ENCODE data around the gene KANK2. TPM values are rescaled to one million over a fixed set of nuclear protein-coding genes. Genes with fewer than 3 reads are reported as not detected.
A peak's percentile ranks its signal among the peaks of the same experiment; 100 is the strongest.

Gene KANK2
- total RNA-seq, result 71.5 TPM
- polyA plus RNA-seq (ENCODE audit: insufficient read depth in 1 of 8, insufficient read length in 8 of 8, low replicate concordance in 1 of 8), result 100 to 1,000 TPM in 7 of 8 donors, 10 to 100 TPM in 1; 88.4 to 150 (median 117) TPM
- long read RNA-seq, donor 1, full-length matches to known transcripts, result 1 of 1 reads
- long read RNA-seq, donor 1, partial matches to known transcripts, result 0 of 1 reads
- long read RNA-seq, donor 1, other reads (novel, unspliced or antisense), result 0 of 1 reads
- long read RNA-seq, donor 2, partial matches to known transcripts, result 0 of 1 reads
- long read RNA-seq, donor 2, other reads (novel, unspliced or antisense), result 0 of 1 reads
- long read RNA-seq, donor 3, full-length matches to known transcripts, result 5 of 5 reads
- long read RNA-seq, donor 3, partial matches to known transcripts, result 0 of 5 reads
- long read RNA-seq, donor 3, other reads (novel, unspliced or antisense), result 0 of 5 reads
- long read RNA-seq, donor 4, partial matches to known transcripts, result 5 of 9 reads
- long read RNA-seq, donor 4, other reads (novel, unspliced or antisense), result 0 of 9 reads
- long read RNA-seq, donor 5, full-length matches to known transcripts, result 8 of 22 reads
- long read RNA-seq, donor 5, partial matches to known transcripts, result 14 of 22 reads
- long read RNA-seq, donor 5, other reads (novel, unspliced or antisense), result 0 of 22 reads
- long read RNA-seq, donor 6, transcript KANK2-206 (1 exons, 1,126 nt), result major isoform, 6 of 6 reads
- long read RNA-seq, donor 6, partial matches to known transcripts, result 0 of 6 reads
- long read RNA-seq, donor 6, other reads (novel, unspliced or antisense), result 0 of 6 reads
- long read RNA-seq, donor 7, full-length matches to known transcripts, result 6 of 6 reads
- long read RNA-seq, donor 7, partial matches to known transcripts, result 0 of 6 reads
- long read RNA-seq, donor 7, other reads (novel, unspliced or antisense), result 0 of 6 reads
- long read RNA-seq, donor 8, partial matches to known transcripts, result 0 of 1 reads
- long read RNA-seq, donor 8, other reads (novel, unspliced or antisense), result 0 of 1 reads
- long read RNA-seq, donor 9, partial matches to known transcripts, result 0 of 3 reads
- long read RNA-seq, donor 9, other reads (novel, unspliced or antisense), result 0 of 3 reads
- long read RNA-seq, donor 10, partial matches to known transcripts, result 0 of 4 reads
- long read RNA-seq, donor 10, other reads (novel, unspliced or antisense), result 0 of 4 reads
- long read RNA-seq, donor 11, partial matches to known transcripts, result 0 of 3 reads
- long read RNA-seq, donor 11, other reads (novel, unspliced or antisense), result 0 of 3 reads

DNA sequence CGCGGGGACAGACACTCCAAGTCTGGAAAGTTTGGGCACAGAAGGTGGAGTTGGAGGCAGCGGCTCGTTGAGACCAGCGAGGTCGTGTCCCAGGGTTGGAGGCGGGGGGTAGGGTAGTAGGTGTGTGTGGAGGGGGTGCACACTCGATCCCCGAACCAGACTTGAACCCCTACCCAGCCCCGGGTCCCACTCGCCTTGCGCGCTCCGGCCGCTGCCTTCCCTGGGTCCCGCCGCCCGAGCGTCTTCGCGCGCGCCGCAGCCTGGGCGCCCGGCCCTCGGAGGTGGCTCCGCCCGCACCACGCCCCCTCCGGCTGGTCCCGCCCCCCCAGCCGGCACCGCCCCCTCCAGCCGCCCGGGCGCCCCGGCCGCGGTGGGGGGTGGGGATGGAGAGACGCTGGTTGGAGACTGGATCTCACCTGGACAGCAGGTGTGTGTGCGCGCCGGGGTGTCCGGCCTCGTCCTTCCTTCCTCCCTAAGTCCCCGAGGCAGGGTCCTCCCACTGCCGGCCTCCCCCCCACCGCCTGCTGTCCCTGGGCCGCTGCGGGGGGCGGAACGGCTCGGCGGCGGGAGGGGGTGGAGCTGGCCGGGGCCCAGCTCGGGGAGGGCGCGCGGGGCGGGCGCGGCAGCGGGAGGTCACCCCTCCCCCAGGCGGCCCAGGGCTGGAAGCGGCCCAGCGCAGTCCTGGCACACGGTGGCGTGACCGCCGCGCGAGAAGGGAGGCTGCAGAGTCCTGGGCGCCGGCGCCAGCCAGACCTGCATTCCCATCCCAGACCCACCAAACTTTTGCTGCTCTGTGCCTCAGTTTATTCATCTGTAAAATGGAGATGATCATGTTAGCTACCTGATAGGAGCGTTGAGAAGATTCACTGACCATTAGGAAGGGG lies at the start of gene KANK2:
Gene KANK2 (minus strand): TSS at position 255 of the 884 bp plus-strand sequence. CDS start 3,034 bp downstream, outside the sequence.
- Histone ChIP-seq H3K9me3 (replicated peaks; ENCODE audit: control insufficient read depth, low read depth, low read length) (no peaks in the 10 kb centered on the region), H3K27ac (ENCODE audit: low read length) (peak within 1 kb of the TSS; percentile 88), H3K4me3 (ENCODE audit: low read length) (peak within 1 kb of the TSS; percentile 93), H3K27me3 (ENCODE audit: control insufficient read depth, insufficient read depth, low read length) (no peaks in the 10 kb centered on the region), H3K4me1 (ENCODE audit: control insufficient read depth, insufficient read depth, low read length) (peaks cover 45% of the 10 kb centered on the region), H3K36me3 (ENCODE audit: control insufficient read depth, insufficient read depth, low read length) (peaks cover 52% of the 10 kb centered on the region)
- peak; percentile 91 for DNase-seq
- under 1% methylated on average over 41 of the region's 78 CpGs for WGBS (ENCODE audit: insufficient coverage)

GRCh38 chr19:11246941-11247340 lies 49.6 kb upstream of the KANK2 start:
- 88% methylated on average over 4 of the region's 11 CpGs for WGBS (ENCODE audit: insufficient coverage)
- peaks cover 20% of the 10 kb centered on the region for H3K4me1 ChIP-seq (ENCODE audit: control insufficient read depth, insufficient read depth, low read length)

DNA sequence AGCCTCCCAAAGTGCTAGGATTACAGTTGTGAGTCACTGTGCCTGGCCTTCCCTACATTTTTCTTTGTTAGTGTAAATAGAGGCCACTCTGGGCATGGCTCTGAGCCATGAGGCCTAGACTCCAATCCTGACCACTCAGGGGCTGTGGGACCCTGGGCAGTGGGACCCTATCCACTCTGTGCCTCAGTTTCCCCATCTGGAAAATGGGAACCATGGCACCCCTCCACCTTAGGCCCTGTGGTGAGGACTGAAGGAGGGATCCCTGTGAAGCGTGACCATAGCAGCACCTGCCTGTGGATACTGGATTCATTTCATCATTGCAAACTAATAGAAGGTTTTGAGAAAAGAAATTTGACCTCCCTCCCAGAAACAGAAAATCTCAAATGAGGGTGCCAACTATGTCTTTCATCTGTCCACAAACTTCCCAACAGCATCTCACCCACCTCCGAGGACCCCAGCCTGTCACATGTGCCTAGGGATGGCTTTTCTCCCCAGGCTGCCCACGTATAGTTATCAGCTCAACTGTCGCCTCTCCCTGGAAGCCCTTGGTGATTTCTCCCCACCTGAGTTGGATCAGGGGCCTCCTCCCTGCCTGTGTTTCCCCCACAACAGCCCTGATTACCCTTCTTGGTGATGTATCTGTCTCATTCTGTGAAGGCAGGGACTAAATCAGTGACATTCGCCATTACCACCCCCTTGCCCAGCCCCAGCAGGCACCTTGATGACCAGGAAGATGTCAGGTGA lies 47.7 kb upstream of the KANK2 start:
- Histone ChIP-seq H3K4me1 (ENCODE audit: control insufficient read depth, insufficient read depth, low read length) (peaks cover 22% of the 10 kb centered on the region), H3K4me3 (ENCODE audit: low read length) (no peak overlapping the region), H3K36me3 (ENCODE audit: control insufficient read depth, insufficient read depth, low read length) (peaks cover 66% of the 10 kb centered on the region), H3K27me3 (ENCODE audit: control insufficient read depth, insufficient read depth, low read length) (no peaks in the 10 kb centered on the region), H3K9me3 (replicated peaks; ENCODE audit: control insufficient read depth, low read depth, low read length) (no peaks in the 10 kb centered on the region), H3K27ac (ENCODE audit: low read length) (no peak overlapping the region)
- DNase-seq, result no peak
- WGBS (ENCODE audit: insufficient coverage), result 81% methylated on average over 2 of the region's 5 CpGs

More at GRCh38 chr19:11246941-11247340, 49.6 kb upstream of the KANK2 start:
- DNase-seq, result no peak
- no peaks in the 10 kb centered on the region for H3K27me3 ChIP-seq (ENCODE audit: control insufficient read depth, insufficient read depth, low read length)
- no peaks in the 10 kb centered on the region for H3K9me3 ChIP-seq (replicated peaks; ENCODE audit: control insufficient read depth, low read depth, low read length)
- H3K4me3 ChIP-seq (ENCODE audit: low read length), result no peak overlapping the region
- H3K36me3 ChIP-seq (ENCODE audit: control insufficient read depth, insufficient read depth, low read length), result peaks cover 66% of the 10 kb centered on the region
- H3K27ac ChIP-seq (ENCODE audit: low read length), result no peak overlapping the region

GRCh38 chr19:11243798-11244169 lies 46.4 kb upstream of the KANK2 start:
- Histone ChIP-seq H3K4me3 (ENCODE audit: low read length) (no peak overlapping the region), H3K36me3 (ENCODE audit: control insufficient read depth, insufficient read depth, low read length) (peaks cover 78% of the 10 kb centered on the region), H3K27me3 (ENCODE audit: control insufficient read depth, insufficient read depth, low read length) (no peaks in the 10 kb centered on the region), H3K9me3 (replicated peaks; ENCODE audit: control insufficient read depth, low read depth, low read length) (peaks cover 6% of the 10 kb centered on the region), H3K4me1 (ENCODE audit: control insufficient read depth, insufficient read depth, low read length) (peaks cover 22% of the 10 kb centered on the region), H3K27ac (ENCODE audit: low read length) (peak overlapping the region; percentile 40)
- no peak for DNase-seq
- 94% methylated on average over 5 of the region's 7 CpGs for WGBS (ENCODE audit: insufficient coverage)

DNA sequence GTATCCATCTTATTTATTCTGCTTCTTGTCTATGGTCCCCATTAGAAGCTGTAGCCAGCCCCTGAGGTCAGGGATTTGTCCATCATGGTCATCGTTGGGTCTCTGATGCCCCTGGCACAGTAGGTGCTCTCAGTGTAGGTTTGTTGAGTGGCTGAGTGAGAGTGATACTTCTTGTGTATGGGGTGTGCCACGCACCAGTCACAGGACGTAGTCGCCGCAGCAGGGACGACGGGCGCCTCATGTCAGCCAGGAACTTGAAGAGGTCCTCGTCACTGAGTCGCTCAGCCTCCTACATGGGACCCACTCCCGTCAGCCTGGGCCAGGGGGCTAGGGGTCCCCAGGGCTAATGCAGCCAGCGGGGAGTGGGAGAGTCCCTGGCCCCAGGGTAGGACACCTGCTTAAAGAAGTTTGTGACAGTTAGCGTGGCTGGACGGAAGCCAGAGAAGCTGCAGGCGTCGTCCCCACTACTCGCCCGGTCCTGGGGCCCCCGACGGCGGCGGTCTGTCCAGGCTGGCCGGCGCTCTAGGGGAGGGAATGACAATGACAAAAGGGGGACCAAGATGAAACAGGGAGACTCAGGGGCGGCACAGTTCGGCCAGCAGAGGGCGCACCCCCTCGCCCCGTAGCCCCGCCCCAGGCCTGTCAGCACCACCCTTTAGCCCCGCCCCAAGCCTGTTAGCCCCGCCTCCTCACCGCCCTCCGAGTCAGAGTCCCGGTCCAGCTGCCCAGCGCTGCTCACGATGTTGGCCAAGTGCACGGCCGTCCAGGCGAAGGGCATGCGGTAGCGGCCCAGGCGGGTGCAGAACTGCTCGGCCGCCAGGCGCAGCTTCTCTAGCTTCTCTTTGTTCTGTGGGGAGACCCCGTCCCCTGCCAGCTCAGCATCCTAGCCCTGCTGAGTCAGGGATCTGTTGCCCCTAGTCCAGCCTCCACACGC lies 45.8 kb upstream of the KANK2 start:
- H3K9me3 ChIP-seq (replicated peaks; ENCODE audit: control insufficient read depth, low read depth, low read length), result peaks cover 8% of the 10 kb centered on the region
- H3K27me3 ChIP-seq (ENCODE audit: control insufficient read depth, insufficient read depth, low read length), result no peaks in the 10 kb centered on the region
- H3K27ac ChIP-seq (ENCODE audit: low read length), result peak overlapping the region; percentile 40
- peak; percentile 82 for DNase-seq
- peaks cover 22% of the 10 kb centered on the region for H3K4me1 ChIP-seq (ENCODE audit: control insufficient read depth, insufficient read depth, low read length)
- peaks cover 81% of the 10 kb centered on the region for H3K36me3 ChIP-seq (ENCODE audit: control insufficient read depth, insufficient read depth, low read length)
- 25% methylated on average over 31 of the region's 48 CpGs for WGBS (ENCODE audit: insufficient coverage)
- no peak overlapping the region for H3K4me3 ChIP-seq (ENCODE audit: low read length)

DNA sequence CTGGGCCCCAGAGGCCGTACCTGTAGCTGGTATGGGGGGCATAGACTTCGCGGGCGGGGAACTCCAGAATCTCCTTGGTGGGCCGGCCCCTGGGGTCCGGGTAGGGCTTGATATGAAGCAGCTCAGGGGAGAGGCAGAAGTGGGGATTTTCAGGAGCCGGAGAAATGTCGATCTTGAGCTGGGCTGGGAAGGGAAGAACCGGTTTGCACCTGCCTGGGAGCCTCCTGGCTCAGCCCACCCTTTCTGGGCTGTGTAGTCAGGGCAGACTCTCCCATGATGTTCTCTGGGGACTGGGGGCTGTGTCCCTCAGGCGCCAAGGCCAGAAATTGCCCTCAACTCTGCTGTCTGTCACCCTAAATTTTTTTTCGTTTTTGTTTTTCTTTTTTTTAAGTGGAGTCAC lies 44.7 kb upstream of the KANK2 start:
- Histone ChIP-seq H3K27me3 (ENCODE audit: control insufficient read depth, insufficient read depth, low read length) (no peaks in the 10 kb centered on the region), H3K27ac (ENCODE audit: low read length) (no peak overlapping the region), H3K4me3 (ENCODE audit: low read length) (no peak overlapping the region), H3K36me3 (ENCODE audit: control insufficient read depth, insufficient read depth, low read length) (peaks cover 73% of the 10 kb centered on the region), H3K4me1 (ENCODE audit: control insufficient read depth, insufficient read depth, low read length) (peaks cover 12% of the 10 kb centered on the region), H3K9me3 (replicated peaks; ENCODE audit: control insufficient read depth, low read depth, low read length) (peaks cover 8% of the 10 kb centered on the region)
- WGBS (ENCODE audit: insufficient coverage), result 62% methylated on average over 8 of the region's 11 CpGs
- no peak for DNase-seq

GRCh38 chr19:11240008-11240444 lies 42.7 kb upstream of the KANK2 start:
- DNase-seq, result no peak
- H3K36me3 ChIP-seq (ENCODE audit: control insufficient read depth, insufficient read depth, low read length), result peaks cover 73% of the 10 kb centered on the region
- no peak overlapping the region for H3K4me3 ChIP-seq (ENCODE audit: low read length)
- no peaks in the 10 kb centered on the region for H3K27me3 ChIP-seq (ENCODE audit: control insufficient read depth, insufficient read depth, low read length)
- 87% methylated on average over 7 of the region's 8 CpGs for WGBS (ENCODE audit: insufficient coverage)
- no peak overlapping the region for H3K27ac ChIP-seq (ENCODE audit: low read length)
- peaks cover 8% of the 10 kb centered on the region for H3K9me3 ChIP-seq (replicated peaks; ENCODE audit: control insufficient read depth, low read depth, low read length)
- H3K4me1 ChIP-seq (ENCODE audit: control insufficient read depth, insufficient read depth, low read length), result peaks cover 12% of the 10 kb centered on the region

- no peaks in the 10 kb centered on the region for H3K27me3 ChIP-seq (ENCODE audit: control insufficient read depth, insufficient read depth, low read length)
- H3K4me1 ChIP-seq (ENCODE audit: control insufficient read depth, insufficient read depth, low read length), result peaks cover 12% of the 10 kb centered on the region
- WGBS (ENCODE audit: insufficient coverage), result 90% methylated on average over 23 of the region's 23 CpGs
- H3K4me3 ChIP-seq (ENCODE audit: low read length), result no peak within 1 kb of the TSS
- no peak for DNase-seq
- H3K36me3 ChIP-seq (ENCODE audit: control insufficient read depth, insufficient read depth, low read length), result peaks cover 74% of the 10 kb centered on the region
- H3K27ac ChIP-seq (ENCODE audit: low read length), result no peak within 1 kb of the TSS
- H3K9me3 ChIP-seq (replicated peaks; ENCODE audit: control insufficient read depth, low read depth, low read length), result peaks cover 8% of the 10 kb centered on the region
Observed at GRCh38 chr19:11239377-11240000, 42.1 kb upstream of the KANK2 start, which contains the start of gene ANGPTL8. Gene ANGPTL8 (plus strand): TSS chr19:11239619. CDS start chr19:11239638, 19 bp downstream.

Data from muscle of leg (tissue), 16 donors.